ENCODE data around the gene SAXO1. TPM values are rescaled to one million over a fixed set of nuclear protein-coding genes. Genes with fewer than 3 reads are reported as not detected.
"Not testable (repeated sequence)": the region's sequence is repeated elsewhere in the genome, so short reads cannot be mapped to it uniquely, and the experiment has no call there.

Gene SAXO1
- total RNA-seq, 1 donor from 2014 or later = not detected

- intact Hi-C loops (cut with micrococcal nuclease) = no loop called here
Observed at GRCh38 chr9:18971404-18971803, 61.6 kb downstream of the SAXO1 start.

DNA sequence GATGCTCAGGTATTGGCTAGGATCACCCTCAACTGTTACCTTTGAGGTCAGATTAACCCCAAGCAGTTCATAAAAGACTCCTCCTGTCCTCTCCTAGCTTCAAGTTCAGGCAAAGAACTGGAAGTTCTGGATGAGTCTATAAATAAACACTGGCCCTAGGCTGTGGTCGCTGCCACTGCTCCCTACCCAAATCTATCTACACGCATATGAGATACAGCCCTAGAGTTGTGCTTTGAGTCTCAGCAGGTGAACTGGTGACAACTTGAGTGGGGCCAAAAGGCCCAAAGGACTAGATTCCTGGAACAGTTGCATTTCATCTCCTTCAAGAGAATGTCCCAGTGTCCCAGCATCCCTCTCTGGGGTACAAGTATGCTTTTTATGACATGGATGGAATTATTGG lies 62.6 kb downstream of the SAXO1 start:
- intact Hi-C loops (cut with micrococcal nuclease) = no loop called here

GRCh38 chr9:18969128-18969527 lies 63.9 kb downstream of the SAXO1 start:
- intact Hi-C loops (cut with micrococcal nuclease) = no loop called here

DNA sequence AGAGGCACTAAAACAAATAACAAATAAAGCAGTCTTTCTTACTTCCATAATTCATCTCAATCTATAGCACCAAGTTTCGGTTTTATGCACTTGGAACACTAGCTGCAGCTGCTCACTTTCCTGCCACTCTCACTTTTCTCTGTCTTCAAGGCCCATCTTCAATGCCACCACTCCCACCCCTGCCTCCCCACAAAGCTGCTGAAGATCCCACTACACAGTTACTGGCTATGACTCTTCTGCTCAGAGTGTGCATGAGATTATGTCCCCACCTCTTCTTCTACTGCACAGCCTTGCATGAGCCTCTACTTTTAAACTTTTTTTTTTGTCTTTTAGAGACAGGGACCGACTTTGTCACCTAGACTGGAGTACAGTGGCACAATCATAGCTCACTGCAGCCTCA lies 77.4 kb downstream of the SAXO1 start:
- intact Hi-C loops (cut with micrococcal nuclease) = no loop called here

GRCh38 chr9:18951936-18952335 lies 81.1 kb downstream of the SAXO1 start:
- intact Hi-C loops (cut with micrococcal nuclease) = no loop called here

DNA sequence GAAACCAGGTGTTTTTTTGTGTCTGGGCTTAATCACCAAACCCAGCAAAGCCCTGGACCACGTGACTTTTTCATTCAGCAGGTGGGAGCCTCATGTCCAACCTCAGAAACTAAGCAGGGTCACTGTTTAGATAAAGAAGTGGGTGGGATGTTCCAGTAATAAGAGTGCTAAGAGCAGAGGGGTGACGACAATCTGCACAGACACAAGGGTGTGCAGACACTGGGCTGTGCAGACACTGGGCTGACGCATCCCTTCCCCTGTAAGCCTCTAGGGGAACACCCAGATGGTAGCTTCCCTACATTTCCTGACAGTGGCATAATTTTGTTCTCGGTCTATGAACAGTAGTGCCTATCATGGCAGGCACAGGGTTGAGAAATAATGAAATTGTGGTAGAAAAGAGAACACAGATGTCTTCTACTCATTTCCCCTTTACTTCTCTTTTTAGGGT lies 85.1 kb downstream of the SAXO1 start:
- intact Hi-C loops (cut with micrococcal nuclease) = no loop called here

- intact Hi-C loops (cut with micrococcal nuclease) = no loop called here
Observed at GRCh38 chr9:18942801-18943200, 90.2 kb downstream of the SAXO1 start.

DNA sequence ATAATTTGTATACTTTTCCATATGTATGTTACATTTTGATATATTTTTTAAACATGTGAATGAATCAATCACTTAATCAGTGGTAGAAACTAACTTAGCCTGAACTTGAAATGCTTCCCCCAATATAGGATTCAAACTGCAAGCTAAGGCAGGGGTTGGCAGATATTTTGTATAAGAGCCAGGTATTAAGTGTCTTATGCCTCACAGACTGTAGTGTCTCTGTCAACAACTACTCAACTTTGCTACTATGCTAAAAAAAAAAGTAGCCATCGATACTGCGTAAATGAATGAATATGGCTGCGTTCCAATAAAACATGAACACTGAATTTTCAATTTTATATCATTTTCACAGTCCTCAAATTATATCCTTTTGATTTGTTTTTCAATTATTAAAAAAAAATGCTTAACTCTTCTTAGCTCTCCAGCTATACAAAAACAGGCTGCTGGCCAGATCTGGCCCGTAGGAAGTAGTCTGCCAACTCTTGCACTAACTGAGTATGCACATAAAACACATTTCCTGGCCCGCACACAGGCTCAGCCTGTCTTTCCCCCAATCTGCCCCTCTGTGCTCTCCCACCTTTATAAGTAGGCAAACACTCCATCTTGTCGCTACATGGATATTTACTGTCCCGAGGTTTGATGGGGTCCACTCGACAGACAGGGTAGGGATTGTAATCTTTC lies 91.8 kb downstream of the SAXO1 start:
- intact Hi-C loops (cut with micrococcal nuclease) = no loop called here

DNA sequence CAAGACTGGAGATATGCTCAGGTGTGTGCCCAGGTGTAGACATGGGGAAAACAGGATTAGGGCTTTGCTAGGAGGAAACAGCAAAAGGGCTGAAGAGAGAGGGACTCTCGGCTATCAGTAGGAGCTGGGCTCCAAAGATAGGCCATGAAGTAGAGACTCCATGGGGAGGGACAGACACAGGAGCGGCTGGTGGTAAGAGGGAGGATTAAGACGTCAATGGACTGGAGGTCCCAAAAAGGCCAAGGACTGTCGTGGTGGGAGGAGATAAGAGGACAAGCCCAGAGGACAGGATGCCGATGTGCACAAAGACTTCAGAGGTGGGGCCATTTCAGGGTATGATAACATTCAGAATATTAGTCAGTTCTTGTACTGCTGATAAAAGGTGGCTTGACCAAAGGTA lies 93.1 kb downstream of the SAXO1 start:
- intact Hi-C loops (cut with micrococcal nuclease) = no loop called here

- intact Hi-C loops (cut with micrococcal nuclease) = no loop called here
Observed at GRCh38 chr9:18936094-18936871, 96.7 kb downstream of the SAXO1 start.

DNA sequence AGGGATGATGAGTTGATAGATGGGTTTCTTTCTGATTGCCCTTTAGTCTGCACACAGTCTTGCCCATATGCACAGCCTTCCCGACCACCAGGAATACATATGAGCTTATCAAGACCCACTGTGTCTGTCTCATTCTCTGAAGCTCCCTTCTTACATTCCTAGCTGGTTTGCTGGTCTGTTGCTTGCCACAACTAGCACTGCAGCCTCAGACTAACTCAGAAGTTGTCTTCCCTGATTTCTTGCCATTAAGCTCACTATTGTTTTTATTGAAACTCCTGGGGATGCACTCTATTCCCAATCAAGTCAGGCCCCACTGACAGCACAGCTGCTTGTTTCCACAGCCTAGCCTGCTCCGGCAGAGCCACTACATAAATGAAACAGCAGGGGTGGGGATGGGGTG lies 97.5 kb downstream of the SAXO1 start:
- intact Hi-C loops (cut with micrococcal nuclease) = no loop called here

DNA sequence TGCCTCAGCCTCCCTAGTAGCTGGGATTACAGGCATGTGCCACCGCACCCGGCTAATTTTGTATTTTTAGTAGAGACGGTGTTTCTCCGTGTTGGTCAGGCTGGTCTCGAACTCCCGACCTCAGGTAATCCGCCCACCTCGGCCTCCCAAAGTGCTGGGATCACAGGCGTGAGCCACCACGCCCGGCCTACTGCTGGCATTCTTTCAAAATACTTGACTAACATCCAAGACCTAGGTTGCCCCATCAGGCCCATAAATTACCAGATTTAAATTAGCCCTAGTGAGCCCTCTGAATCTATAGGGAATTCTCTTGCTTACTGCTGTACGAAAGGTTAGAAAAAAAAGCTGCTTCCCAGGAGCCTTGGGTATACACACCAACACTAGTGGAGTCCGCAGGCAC lies 102.4 kb downstream of the SAXO1 start:
- intact Hi-C loops (cut with micrococcal nuclease) = not testable (repeated sequence)

GRCh38 chr9:18928711-18929110 lies 104.3 kb downstream of the SAXO1 start:
- intact Hi-C loops (cut with micrococcal nuclease) = no loop called here

GRCh38 chr9:18926513-18926912 lies 106.5 kb downstream of the SAXO1 start:
- intact Hi-C loops (cut with micrococcal nuclease) = no loop called here

GRCh38 chr9:18925880-18926279 lies 107.1 kb downstream of the SAXO1 start:
- intact Hi-C loops (cut with micrococcal nuclease) = no loop called here

GRCh38 chr9:18923671-18924430 lies 109.2 kb downstream of the SAXO1 start:
- intact Hi-C loops (cut with micrococcal nuclease) = no loop called here

- intact Hi-C loops (cut with micrococcal nuclease) = no loop called here
Observed at GRCh38 chr9:18923167-18923566, 109.8 kb downstream of the SAXO1 start.

GRCh38 chr9:18922161-18922885 lies 110.7 kb downstream of the SAXO1 start:
- intact Hi-C loops (cut with micrococcal nuclease) = no loop called here

DNA sequence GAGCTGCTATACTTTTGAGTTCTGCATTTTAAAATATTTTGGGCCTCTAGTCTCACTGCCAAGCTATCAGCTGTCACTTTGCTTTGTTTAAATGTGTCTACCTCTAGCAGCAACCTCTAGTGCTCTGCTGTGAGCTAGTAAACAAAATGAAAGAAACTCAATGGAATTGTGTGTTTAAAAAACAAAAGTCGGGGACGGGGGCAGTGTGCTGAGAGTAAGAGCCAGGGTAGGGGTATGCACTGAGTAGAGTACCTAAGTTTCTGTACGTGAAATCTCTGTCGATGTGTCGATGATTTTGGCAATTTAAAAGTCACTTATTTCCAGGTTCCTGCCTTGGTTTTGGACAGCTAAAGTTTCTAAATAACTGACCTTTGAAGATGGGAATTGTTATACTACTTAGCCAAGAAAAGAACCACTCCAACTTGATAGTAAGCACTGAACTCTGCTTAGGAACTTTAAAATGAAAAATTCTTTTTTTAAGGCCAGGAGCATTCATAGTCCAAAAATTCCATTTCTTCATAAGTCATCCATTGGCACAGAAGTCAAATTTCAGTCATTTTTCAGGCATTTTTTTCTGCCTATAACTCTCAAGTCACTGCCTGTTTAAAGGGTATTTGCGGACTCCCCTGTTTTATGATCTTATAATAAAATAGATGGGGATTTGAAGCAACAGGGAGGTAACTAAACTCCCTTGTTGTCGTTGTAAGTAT lies 111.5 kb downstream of the SAXO1 start:
- intact Hi-C loops (cut with micrococcal nuclease) = no loop called here

DNA sequence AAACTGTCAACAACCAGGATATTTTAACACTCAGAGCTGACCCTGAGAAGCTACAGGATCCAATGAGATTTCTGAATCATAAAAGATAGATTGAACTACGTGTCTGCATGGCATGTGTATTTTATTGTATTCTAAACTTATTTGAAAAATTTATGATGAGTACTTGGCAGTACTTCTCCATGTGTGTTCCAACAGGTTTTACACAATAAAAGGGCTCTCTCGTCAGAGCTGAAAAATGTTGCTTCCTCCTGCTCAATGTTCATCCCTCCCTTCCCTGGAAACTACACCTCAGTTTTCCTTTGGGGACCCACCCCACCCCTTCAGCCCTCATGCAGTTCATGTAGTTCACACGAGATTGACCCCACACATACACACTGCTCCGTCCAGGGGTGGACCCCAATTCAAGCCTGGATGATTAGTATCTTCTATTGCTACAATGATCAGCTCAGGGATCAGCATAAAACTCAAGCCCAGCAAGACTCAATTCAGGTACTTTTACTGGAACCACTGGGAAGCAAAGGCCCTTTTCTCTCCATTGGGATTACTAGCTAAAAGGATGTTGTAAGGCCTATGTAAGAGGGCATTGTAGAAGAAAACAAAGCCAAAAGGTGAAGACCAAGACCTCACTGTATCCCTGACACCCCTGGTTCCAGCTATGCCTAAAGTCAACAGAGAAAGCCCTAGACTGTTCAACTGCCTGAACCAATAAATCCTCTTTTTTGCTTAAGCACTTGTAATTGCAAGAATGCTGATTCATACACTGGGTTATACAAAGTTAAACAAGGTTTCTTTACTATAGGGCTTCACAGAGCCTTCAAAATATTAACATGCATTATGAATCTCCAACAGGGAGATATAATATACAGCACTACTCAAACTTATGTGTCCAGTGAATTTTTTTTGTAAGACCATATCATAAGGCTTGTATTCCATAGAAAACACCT lies 112.6 kb downstream of the SAXO1 start:
- intact Hi-C loops (cut with micrococcal nuclease) = no loop called here

All from T-helper 2 cell treated with Interferon-gamma antibody and Interleukin-4, amounts not matched to agents 100 ng/mL and 5 ng/mL, for 36 hours (primary cell).